Endodermal cell (in vitro differentiated cells): ENCODE results near the gene SSRP1. TPM values are rescaled to one million over a fixed set of nuclear protein-coding genes. Genes with fewer than 3 reads are reported as not detected.
"Not testable (repeated sequence)": the region's sequence is repeated elsewhere in the genome, so short reads cannot be mapped to it uniquely, and the experiment has no call there.

Experiments used
- DNase-seq: peaks from one replicate; pipeline ENCODE4 v3.0.0-alpha.2; 2017
- H3K27ac ChIP-seq: 2 replicates; pipeline ENCODE4 v1.5.1; 2013; ENCODE audit warnings: mild to moderate bottlenecking, low read depth, low read length, moderate library complexity
- H3K27me3 ChIP-seq: 2 replicates; pipeline ENCODE4 v1.6.1; 2013; ENCODE audit warnings: mild to moderate bottlenecking, low read length, moderate library complexity; ENCODE audit not compliant: insufficient read depth, control insufficient read depth, poor library complexity, severe bottlenecking
- H3K36me3 ChIP-seq: 2 replicates; pipeline ENCODE4 v1.7.0; 2013; ENCODE audit warnings: mild to moderate bottlenecking, low read length, moderate library complexity; ENCODE audit not compliant: control insufficient read depth, insufficient read depth
- H3K4me1 ChIP-seq: one replicate; pipeline ENCODE4 v1.7.0; 2013; ENCODE audit warnings: low read length; ENCODE audit not compliant: control insufficient read depth, insufficient read depth
- H3K4me3 ChIP-seq: 2 replicates; pipeline ENCODE4 v1.5.1; 2013; ENCODE audit warnings: mild to moderate bottlenecking, low read length, moderate library complexity
- H3K9ac ChIP-seq: 2 replicates; pipeline ENCODE4 v1.6.1; 2013; ENCODE audit warnings: mild to moderate bottlenecking, low read length, moderate library complexity; ENCODE audit not compliant: poor library complexity, severe bottlenecking; ENCODE audit errors: extremely low read depth
- H3K9me3 ChIP-seq: 2 replicates; pipeline ENCODE4 v1.6.1; 2013; ENCODE audit warnings: mild to moderate bottlenecking, low read length, moderate library complexity; ENCODE audit not compliant: control insufficient read depth
- H3K27ac Mint-ChIP-seq: 2 replicates; pipeline ENCODE4 v1.8.0; 2020; ENCODE audit warnings: mixed read lengths
- H3K27me3 Mint-ChIP-seq: 2 replicates; pipeline ENCODE4 v1.8.0; 2021; ENCODE audit warnings: mild to moderate bottlenecking, mixed read lengths; ENCODE audit not compliant: insufficient read depth
- H3K36me3 Mint-ChIP-seq: 2 replicates; pipeline ENCODE4 v1.8.0; 2020; ENCODE audit warnings: low read depth, mixed read lengths
- H3K4me1 Mint-ChIP-seq: 2 replicates; pipeline ENCODE4 v1.8.0; 2020; ENCODE audit warnings: mixed read lengths
- H3K4me3 Mint-ChIP-seq: 2 replicates; pipeline ENCODE4 v1.8.0; 2020; ENCODE audit warnings: mild to moderate bottlenecking, moderate library complexity, mixed read lengths
- H3K9me3 Mint-ChIP-seq: 2 replicates; pipeline ENCODE4 v1.8.0; 2020; ENCODE audit warnings: mild to moderate bottlenecking, mixed read lengths
- WGBS, 2 experiments: methylation state at CpG; one replicate each; pipeline versions ENCODE4 v1.1.5 to v1.1.7; 2013; ENCODE audit warnings: missing lambda C conversion rate in 2 of 2, mixed read lengths in 1 of 2; ENCODE audit not compliant: insufficient coverage in 1 of 2, insufficient read length in 1 of 2; 5-methylcytosine and 5-hydroxymethylcytosine counted together
- total RNA-seq, 2 donors: library from RNA; stranded (reverse); fragmentation: NEBNext Ultra II Directional in 1 of 2; extraction: Animal tissue kit (Norgen Biotek cat#: 25700) in 1 of 2; gene quantifications; 2 replicates in 1 of 2; 3 replicates in 1 of 2; pipeline ENCODE4 v1.2.1, GENCODE V29; 2021
- TF ChIP-seq, protein P1 (sequence below): fragments of 200-600 bp; sonication (generic); conservative IDR thresholded peaks from 2 replicates; pipeline ENCODE4 v1.5.0; 2021; ENCODE audit warnings: antibody characterized with exemption, mild to moderate bottlenecking

The SSRP1 gene
- total RNA-seq, 2 donors from 2014 or later = 145 to 182 TPM

GRCh38 chr11:57340039-57340615, 4.4 kb upstream of the SSRP1 start:
- DNase-seq = peak; percentile 82

DNA sequence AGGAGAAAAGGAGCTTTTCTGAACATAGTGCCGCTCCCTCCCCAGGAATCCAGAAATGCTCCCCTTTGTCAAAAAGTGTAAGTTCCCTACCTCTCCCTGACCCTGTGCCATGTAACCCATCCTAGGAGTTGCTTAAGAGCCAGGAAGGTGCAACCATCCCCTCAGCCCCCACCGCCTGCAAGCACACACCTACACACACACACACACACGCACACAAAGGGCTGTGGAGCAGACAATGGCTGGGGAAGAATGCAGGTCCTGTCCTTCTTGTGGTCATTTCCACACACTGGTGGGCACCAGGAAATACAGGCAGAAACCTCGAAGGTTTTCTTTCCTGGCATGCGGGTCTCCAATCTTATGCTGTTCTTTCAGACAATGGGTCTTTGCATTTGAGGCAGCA, 3.6 kb upstream of the SSRP1 start:
- Histone ChIP-seq H3K9ac (no peak overlapping the region), H3K27me3 (peaks cover 7% of the 10 kb centered on the region), H3K27ac (peak overlapping the region; percentile 50), H3K9me3 (no peaks in the 10 kb centered on the region), H3K4me1 (no peaks in the 10 kb centered on the region), H3K36me3 (no peaks in the 10 kb centered on the region), H3K4me3 (no peak overlapping the region)
- TF ChIP-seq, protein P1, sequence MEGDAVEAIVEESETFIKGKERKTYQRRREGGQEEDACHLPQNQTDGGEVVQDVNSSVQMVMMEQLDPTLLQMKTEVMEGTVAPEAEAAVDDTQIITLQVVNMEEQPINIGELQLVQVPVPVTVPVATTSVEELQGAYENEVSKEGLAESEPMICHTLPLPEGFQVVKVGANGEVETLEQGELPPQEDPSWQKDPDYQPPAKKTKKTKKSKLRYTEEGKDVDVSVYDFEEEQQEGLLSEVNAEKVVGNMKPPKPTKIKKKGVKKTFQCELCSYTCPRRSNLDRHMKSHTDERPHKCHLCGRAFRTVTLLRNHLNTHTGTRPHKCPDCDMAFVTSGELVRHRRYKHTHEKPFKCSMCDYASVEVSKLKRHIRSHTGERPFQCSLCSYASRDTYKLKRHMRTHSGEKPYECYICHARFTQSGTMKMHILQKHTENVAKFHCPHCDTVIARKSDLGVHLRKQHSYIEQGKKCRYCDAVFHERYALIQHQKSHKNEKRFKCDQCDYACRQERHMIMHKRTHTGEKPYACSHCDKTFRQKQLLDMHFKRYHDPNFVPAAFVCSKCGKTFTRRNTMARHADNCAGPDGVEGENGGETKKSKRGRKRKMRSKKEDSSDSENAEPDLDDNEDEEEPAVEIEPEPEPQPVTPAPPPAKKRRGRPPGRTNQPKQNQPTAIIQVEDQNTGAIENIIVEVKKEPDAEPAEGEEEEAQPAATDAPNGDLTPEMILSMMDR = no peak
- Mint-ChIP-seq H3K4me1 (peaks cover 18% of the 10 kb centered on the region), H3K27ac (no peak overlapping the region), H3K27me3 (peaks cover 34% of the 10 kb centered on the region), H3K9me3 (no peaks in the 10 kb centered on the region), H3K36me3 (peaks cover 3% of the 10 kb centered on the region), H3K4me3 (no peak overlapping the region)
- no peak for DNase-seq
- 88 to 94% methylated on average over 4 to 5 of the region's 5 CpGs for WGBS, 2 experiments

More at GRCh38 chr11:57340039-57340615, 4.4 kb upstream of the SSRP1 start:
- Mint-ChIP-seq H3K27me3 (peaks cover 34% of the 10 kb centered on the region), H3K4me1 (peaks cover 10% of the 10 kb centered on the region), H3K9me3 (no peaks in the 10 kb centered on the region), H3K4me3 (no peak overlapping the region), H3K36me3 (no peaks in the 10 kb centered on the region), H3K27ac (no peak overlapping the region)
- Histone ChIP-seq H3K4me1 (no peaks in the 10 kb centered on the region), H3K9ac (no peak overlapping the region), H3K4me3 (no peak overlapping the region), H3K36me3 (no peaks in the 10 kb centered on the region), H3K9me3 (no peaks in the 10 kb centered on the region), H3K27ac (peak overlapping the region; percentile 50), H3K27me3 (peaks cover 7% of the 10 kb centered on the region)
- TF ChIP-seq, protein P1 = peak; percentile 57
- WGBS, 2 experiments = 42 to 50% methylated on average over 9 to 12 of the region's 12 CpGs

GRCh38 chr11:57338142-57338541, 2.5 kb upstream of the SSRP1 start, which contains the start of gene P2RX3:
Gene P2RX3, plus strand, starts transcription at chr11:57338352. Its CDS starts 199 bp downstream, at chr11:57338551.
- H3K4me1 ChIP-seq = no peaks in the 10 kb centered on the region
- peaks cover 34% of the 10 kb centered on the region for H3K27me3 Mint-ChIP-seq
- DNase-seq = peak; percentile 45
- no peak within 1 kb of the TSS for H3K9ac ChIP-seq
- TF ChIP-seq, protein P1 = no peak
- peaks cover 7% of the 10 kb centered on the region for H3K27me3 ChIP-seq
- H3K27ac ChIP-seq = peak within 1 kb of the TSS; percentile 36
- no peak within 1 kb of the TSS for H3K27ac Mint-ChIP-seq
- no peak within 1 kb of the TSS for H3K4me3 ChIP-seq
- H3K36me3 ChIP-seq = peaks cover 11% of the 10 kb centered on the region
- 70 to 83% methylated on average over 3 to 4 of the region's 4 CpGs for WGBS, 2 experiments
- no peaks in the 10 kb centered on the region for H3K9me3 ChIP-seq
- peaks cover 14% of the 10 kb centered on the region for H3K36me3 Mint-ChIP-seq
- no peaks in the 10 kb centered on the region for H3K9me3 Mint-ChIP-seq
- no peak within 1 kb of the TSS for H3K4me3 Mint-ChIP-seq
- H3K4me1 Mint-ChIP-seq = peaks cover 20% of the 10 kb centered on the region

- not testable (repeated sequence) for H3K4me1 ChIP-seq, H3K4me3 ChIP-seq, H3K27me3 ChIP-seq, H3K9me3 Mint-ChIP-seq, H3K4me3 Mint-ChIP-seq, H3K27ac Mint-ChIP-seq, H3K9ac ChIP-seq, H3K9me3 ChIP-seq, DNase-seq, H3K27ac ChIP-seq
- 93 to 96% methylated on average over 4 to 6 of the region's 6 CpGs for WGBS, 2 experiments
- Mint-ChIP-seq H3K4me1 (peaks cover 20% of the 10 kb centered on the region), H3K27me3 (peaks cover 34% of the 10 kb centered on the region), H3K36me3 (peaks cover 26% of the 10 kb centered on the region)
- peaks cover 24% of the 10 kb centered on the region for H3K36me3 ChIP-seq
Measured at GRCh38 chr11:57336856-57337255, 1.2 kb upstream of the SSRP1 start.
